Measurements from ENCODE around the gene TF.

TF gene

DNA sequence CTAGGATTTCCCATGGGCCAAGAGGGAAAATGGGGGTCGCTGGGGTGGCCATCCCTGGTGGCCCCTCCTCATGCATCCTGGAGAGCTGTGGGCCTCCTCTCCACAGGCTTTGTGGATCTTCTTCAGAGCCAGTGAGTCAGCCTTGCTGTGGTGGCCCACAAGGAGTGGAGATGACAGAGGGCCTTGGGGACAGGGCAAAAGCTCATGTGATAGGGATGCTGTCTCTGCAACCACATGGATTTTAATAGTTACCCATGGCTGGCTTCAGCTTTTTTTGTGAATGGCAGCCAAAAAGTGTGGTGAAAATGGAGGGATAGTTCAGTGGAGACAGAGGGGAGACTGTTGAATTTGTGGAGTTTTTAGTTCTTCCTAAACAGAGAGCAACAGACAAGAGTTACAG lies 1.2 kb downstream of the TF start:
- no peak for DNase-seq (ENCODE audit: low read depth)

- DNase-seq (ENCODE audit: low read depth) = no peak
Measured at GRCh38 chr3:133747907-133748639, 1.9 kb downstream of the TF start.

- DNase-seq (ENCODE audit: low read depth) = no peak
Measured at GRCh38 chr3:133749427-133750258, 3.5 kb downstream of the TF start.

- no peak for DNase-seq (ENCODE audit: low read depth)
Measured at GRCh38 chr3:133750259-133750656, 4.1 kb downstream of the TF start.

- DNase-seq (ENCODE audit: low read depth) = no peak
Measured at GRCh38 chr3:133753107-133753778, 7.0 kb downstream of the TF start.

GRCh38 chr3:133753779-133754164 lies 7.6 kb downstream of the TF start:
- DNase-seq (ENCODE audit: low read depth) = no peak

- no peak for DNase-seq (ENCODE audit: low read depth)
Measured at GRCh38 chr3:133754455-133754854, 8.3 kb downstream of the TF start.

GRCh38 chr3:133754973-133755828 lies 9.0 kb downstream of the TF start:
- no peak for DNase-seq (ENCODE audit: low read depth)

DNA sequence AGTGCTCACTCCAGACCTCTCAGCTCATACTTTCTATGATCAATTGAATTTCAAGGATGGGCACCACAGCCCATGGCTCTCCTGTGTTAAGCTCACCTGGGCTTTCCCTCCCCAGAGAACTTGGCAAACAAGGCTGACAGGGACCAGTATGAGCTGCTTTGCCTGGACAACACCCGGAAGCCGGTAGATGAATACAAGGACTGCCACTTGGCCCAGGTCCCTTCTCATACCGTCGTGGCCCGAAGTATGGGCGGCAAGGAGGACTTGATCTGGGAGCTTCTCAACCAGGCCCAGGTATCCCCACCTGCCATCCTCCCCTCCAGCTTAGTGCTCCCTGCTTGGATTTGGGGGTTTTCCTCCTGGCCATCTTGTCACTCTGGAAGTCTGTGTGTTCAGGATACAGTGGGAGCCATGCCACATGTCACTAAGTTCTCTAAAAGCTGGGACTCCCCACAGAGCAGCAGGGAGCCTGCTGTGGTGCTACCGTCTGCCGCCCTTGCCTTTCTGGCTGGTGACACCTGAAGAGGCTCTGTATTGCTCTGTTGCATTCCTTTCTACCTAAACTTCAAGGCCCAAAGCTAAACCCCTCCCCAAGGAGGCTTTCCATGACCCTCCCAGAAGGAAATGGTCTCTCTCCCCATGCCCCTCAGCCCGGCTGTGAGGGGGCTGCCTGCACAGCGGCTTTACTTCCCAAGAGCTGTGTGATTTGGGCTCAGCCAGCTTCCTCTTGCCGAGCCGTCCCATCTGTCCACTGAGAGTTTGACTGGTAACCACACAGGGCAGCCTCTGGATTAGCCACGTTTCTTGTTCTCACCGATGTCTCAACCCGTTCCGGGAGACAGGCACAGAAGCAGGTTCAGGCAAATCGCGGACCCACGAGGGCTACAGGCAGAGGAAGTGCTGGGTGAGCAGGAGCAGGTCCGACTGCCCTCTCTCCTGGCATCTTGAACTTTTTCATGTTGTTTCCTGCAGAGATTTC lies 10.8 kb downstream of the TF start:
- DNase-seq (ENCODE audit: low read depth) = no peak

DNA sequence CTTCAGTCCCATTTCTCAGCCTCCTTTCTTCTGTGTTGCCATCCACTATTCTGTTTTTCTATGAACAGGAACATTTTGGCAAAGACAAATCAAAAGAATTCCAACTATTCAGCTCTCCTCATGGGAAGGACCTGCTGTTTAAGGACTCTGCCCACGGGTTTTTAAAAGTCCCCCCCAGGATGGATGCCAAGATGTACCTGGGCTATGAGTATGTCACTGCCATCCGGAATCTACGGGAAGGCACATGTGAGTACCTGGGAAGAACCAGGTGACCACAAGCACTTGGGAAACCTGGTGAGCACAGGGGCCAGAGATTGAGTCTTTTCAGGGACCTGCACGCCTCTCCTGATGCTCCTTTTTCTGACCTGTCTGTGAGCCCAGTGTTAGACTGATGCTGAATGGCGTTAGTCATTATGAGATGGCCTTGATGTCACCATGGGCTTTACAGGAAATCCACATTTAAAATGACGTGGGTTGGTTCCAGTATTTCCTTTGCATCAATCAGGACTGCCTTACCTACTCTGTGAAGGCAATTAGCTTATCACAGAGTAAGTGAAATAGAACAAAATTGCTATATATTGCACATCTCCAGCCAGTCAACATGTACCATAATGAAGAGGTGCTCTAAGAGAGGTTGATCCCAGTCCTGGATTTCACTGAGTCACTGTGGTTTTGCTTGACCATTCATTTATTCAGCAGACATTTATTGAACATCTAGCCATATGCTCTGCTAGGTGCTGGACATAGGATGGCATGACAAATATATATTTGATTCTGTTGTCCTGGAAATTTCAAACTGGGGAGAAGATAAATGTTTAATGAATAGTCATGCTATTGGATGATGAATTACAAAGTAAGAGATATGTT lies 11.7 kb downstream of the TF start:
- no peak for DNase-seq (ENCODE audit: low read depth)

- DNase-seq (ENCODE audit: low read depth) = no peak
Measured at GRCh38 chr3:133758568-133758928, 12.4 kb downstream of the TF start.

- no peak for DNase-seq (ENCODE audit: low read depth)
Measured at GRCh38 chr3:133758964-133759739, 13.0 kb downstream of the TF start.

GRCh38 chr3:133759740-133760305 lies 13.6 kb downstream of the TF start:
- DNase-seq (ENCODE audit: low read depth) = no peak

- DNase-seq (ENCODE audit: low read depth) = no peak
Measured at GRCh38 chr3:133760916-133761315, 14.7 kb downstream of the TF start.

GRCh38 chr3:133761605-133762484 lies 15.7 kb downstream of the TF start:
- no peak for DNase-seq (ENCODE audit: low read depth)

GRCh38 chr3:133762539-133762938 lies 16.3 kb downstream of the TF start:
- DNase-seq (ENCODE audit: low read depth) = no peak

DNA sequence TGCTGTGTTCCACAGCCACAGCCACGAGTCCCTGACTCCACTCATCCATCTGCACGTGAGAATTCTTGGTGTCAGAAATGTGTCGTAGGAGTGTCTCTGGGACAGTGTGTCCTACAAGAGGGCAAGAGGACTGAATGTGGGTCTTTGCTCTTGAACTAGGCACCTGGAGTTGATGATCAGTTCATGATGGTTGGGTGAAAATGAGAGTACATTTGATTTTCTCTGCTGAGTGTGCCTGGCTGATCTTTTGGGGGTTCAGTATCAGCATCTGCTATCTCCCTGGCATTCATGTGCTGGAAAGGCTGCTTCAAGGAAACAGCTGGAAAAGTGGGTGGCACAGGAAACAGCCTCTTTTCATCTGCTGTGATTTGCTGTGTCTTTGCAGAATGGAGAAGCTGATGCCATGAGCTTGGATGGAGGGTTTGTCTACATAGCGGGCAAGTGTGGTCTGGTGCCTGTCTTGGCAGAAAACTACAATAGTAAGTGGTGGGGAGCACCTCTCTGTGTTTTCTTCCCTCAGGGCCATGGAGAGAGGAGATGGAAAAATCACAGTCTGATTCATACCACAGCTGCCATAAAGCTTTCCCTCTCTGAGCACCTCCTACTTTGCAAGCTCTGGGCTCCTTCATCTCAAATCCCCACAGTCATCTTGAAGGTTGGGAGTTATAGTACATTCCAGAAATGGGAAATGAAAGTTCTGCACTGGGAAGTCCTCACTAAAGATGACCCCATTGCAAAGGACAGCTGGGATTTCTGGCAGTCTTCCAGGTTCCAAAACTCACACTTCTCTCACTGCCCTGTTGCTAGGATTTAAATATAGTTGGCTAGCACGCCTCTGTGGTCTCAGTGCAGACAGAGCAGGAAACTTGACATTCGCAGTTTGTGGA lies 17.8 kb downstream of the TF start:
- DNase-seq (ENCODE audit: low read depth) = no peak

Data from activated T-helper 1 cell treated with Interleukin-2 at 50 U/mL for 16 hours (primary cell).